Prostate gland (tissue), 2 donors: ENCODE results near the gene SKAP1.

ENCODE experiments used
- POLR2A ChIP-seq: fragments of 450-650 bp; IDR thresholded peaks from one replicate; pipeline ENCODE4 v1.6.1; 2016; ENCODE audit warnings: antibody characterized with exemption, mild to moderate bottlenecking
- TF ChIP-seq, protein P1 (sequence below), 4 experiments: fragments of 200-600 bp in 2 of 4; fragments of 450-650 bp in 2 of 4; sonication (generic) in 2 of 4; IDR thresholded peaks; 1 replicate in 3 of 4; 2 replicates in 1 of 4; pipeline ENCODE4 v1.5.1; 2016 to 2019; ENCODE audit warnings: antibody characterized with exemption in 4 of 4, mild to moderate bottlenecking in 2 of 4, moderate library complexity in 2 of 4

DNA sequence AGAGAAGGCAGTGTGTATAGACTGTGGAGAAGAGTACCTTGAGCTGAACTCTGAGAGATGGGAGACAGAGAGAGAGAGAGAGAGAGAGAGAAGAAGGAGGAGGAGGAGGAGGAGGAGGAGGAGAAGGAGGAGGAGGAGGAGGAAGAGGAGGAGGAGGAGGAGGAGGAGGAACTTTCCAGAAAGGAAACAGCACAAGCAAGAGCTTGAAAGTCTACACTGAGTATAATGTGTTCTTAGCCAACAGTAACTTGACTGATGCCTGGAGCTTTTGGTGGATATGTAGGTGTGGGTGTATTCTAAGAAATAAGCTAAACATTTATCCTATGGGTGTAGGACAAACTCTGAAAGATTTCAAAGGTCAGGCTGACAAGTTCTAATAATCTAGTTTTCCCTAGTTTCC, 206.1 kb downstream of the SKAP1 start:
- TF ChIP-seq, protein P1, sequence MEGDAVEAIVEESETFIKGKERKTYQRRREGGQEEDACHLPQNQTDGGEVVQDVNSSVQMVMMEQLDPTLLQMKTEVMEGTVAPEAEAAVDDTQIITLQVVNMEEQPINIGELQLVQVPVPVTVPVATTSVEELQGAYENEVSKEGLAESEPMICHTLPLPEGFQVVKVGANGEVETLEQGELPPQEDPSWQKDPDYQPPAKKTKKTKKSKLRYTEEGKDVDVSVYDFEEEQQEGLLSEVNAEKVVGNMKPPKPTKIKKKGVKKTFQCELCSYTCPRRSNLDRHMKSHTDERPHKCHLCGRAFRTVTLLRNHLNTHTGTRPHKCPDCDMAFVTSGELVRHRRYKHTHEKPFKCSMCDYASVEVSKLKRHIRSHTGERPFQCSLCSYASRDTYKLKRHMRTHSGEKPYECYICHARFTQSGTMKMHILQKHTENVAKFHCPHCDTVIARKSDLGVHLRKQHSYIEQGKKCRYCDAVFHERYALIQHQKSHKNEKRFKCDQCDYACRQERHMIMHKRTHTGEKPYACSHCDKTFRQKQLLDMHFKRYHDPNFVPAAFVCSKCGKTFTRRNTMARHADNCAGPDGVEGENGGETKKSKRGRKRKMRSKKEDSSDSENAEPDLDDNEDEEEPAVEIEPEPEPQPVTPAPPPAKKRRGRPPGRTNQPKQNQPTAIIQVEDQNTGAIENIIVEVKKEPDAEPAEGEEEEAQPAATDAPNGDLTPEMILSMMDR (IDR thresholded peaks at IDR 0.05): no peak
- TF ChIP-seq POLR2A: no peak
